Nephron progenitor cell (in vitro differentiated cells): ENCODE data around the gene DDAH2.

Experiments used
- DNase-seq: peaks from one replicate; pipeline ENCODE4 v3.0.0; 2021
- H3K27ac Mint-ChIP-seq: 2 replicates; pipeline ENCODE4 v1.8.0; 2021; ENCODE audit warnings: mild to moderate bottlenecking, moderate library complexity, mixed read lengths
- H3K27me3 Mint-ChIP-seq: 2 replicates; pipeline ENCODE4 v1.8.0; 2021; ENCODE audit warnings: mild to moderate bottlenecking, low read depth, mixed read lengths; ENCODE audit not compliant: poor library complexity
- H3K36me3 Mint-ChIP-seq: 2 replicates; pipeline ENCODE4 v1.8.0; 2021; ENCODE audit warnings: low read depth, mixed read lengths
- H3K4me1 Mint-ChIP-seq: 2 replicates; pipeline ENCODE4 v1.8.0; 2021; ENCODE audit warnings: mixed read lengths
- H3K4me3 Mint-ChIP-seq: 2 replicates; pipeline ENCODE4 v1.8.0; 2021; ENCODE audit warnings: mild to moderate bottlenecking, moderate library complexity, mixed read lengths
- H3K9me3 Mint-ChIP-seq: 2 replicates; pipeline ENCODE4 v1.8.0; 2021; ENCODE audit warnings: mild to moderate bottlenecking, moderate library complexity, mixed read lengths
- TF ChIP-seq, protein P1 (sequence below): fragments of 200-600 bp; sonication (generic); IDR thresholded peaks from 2 replicates; pipeline ENCODE4 v1.5.0; 2021; ENCODE audit warnings: antibody characterized with exemption

DDAH2 gene

DNA sequence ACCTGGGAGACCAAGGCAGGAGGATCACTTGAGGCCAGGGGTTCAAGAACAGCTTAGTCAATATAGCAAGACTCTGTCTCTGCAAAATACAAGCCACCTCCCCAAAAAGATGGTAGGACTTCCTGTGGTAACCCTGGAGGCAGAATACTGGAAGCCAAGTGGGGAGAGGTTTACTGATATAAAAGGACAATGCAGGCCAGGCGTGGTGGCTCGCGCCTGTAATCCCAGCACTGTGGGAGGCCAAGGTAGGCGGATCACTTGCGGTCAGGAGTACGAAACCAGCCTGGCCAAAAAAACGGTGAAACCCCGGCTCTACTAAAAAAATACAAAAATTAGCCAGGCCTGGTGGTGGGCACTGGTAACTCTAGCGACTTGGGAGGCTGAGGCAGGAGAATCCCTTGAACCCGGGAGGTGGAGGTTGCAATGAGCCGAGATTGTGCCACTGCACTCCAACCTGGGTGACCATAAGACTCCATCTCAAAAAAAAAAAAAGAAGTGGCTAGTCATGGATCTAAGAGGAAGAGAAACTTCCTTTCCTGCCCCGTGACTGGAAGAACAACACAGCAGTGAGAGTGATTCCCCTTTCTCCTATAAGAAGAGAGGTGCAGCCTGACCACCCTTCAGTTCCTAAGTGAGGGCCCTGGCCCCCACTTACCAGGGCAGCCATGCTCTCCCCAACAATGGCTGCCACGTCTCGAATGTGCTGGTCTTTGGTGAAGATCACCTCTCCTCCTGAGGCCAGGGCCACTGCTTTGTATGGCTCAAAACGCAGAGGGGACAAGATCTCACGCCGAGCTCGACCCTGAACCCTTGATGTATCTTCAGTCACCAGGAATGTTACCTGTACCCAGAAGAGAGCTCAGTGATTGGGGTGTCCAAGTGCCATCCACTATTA lies 39.5 kb upstream of the DDAH2 start:
- Mint-ChIP-seq H3K27me3 (peaks cover 4% of the 10 kb centered on the region), H3K9me3 (no peaks in the 10 kb centered on the region), H3K4me3 (no peak overlapping the region), H3K4me1 (peaks cover 26% of the 10 kb centered on the region), H3K27ac (no peak overlapping the region), H3K36me3 (peaks cover 5% of the 10 kb centered on the region)
- TF ChIP-seq, protein P1, sequence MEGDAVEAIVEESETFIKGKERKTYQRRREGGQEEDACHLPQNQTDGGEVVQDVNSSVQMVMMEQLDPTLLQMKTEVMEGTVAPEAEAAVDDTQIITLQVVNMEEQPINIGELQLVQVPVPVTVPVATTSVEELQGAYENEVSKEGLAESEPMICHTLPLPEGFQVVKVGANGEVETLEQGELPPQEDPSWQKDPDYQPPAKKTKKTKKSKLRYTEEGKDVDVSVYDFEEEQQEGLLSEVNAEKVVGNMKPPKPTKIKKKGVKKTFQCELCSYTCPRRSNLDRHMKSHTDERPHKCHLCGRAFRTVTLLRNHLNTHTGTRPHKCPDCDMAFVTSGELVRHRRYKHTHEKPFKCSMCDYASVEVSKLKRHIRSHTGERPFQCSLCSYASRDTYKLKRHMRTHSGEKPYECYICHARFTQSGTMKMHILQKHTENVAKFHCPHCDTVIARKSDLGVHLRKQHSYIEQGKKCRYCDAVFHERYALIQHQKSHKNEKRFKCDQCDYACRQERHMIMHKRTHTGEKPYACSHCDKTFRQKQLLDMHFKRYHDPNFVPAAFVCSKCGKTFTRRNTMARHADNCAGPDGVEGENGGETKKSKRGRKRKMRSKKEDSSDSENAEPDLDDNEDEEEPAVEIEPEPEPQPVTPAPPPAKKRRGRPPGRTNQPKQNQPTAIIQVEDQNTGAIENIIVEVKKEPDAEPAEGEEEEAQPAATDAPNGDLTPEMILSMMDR = no peak
- no peak for DNase-seq

DNA sequence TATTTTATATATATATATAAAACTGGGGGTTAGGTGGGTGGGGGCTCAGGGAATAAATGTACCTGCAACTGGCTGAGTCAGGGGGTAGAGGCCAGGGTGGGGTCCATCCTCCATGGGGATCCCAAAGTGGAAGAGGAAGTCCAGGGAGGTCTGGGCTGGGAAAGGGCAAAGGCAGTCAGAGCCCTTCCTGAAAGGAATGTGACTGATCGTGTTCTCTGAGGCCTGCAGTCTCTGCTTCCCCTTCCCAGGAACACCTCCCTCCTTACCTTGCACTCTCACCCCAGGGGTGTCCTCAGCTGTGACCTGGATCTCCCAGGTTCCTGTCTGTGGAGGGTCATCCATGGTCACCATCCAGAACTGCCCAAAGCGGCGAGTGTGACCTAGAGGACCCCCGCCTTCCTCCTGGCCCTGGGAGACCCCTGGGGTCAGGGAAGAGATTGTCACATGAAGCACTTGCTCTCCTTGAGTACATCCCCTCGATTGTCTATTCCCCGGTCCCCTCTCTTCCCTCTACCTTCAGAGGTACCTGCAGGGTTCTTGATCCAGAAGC lies 38.1 kb upstream of the DDAH2 start:
- no peak overlapping the region for H3K27ac Mint-ChIP-seq
- H3K9me3 Mint-ChIP-seq = no peaks in the 10 kb centered on the region
- H3K36me3 Mint-ChIP-seq = peaks cover 14% of the 10 kb centered on the region
- TF ChIP-seq, protein P1 = no peak
- H3K4me1 Mint-ChIP-seq = peaks cover 39% of the 10 kb centered on the region
- DNase-seq = no peak
- H3K27me3 Mint-ChIP-seq = peaks cover 8% of the 10 kb centered on the region
- no peak overlapping the region for H3K4me3 Mint-ChIP-seq

DNA sequence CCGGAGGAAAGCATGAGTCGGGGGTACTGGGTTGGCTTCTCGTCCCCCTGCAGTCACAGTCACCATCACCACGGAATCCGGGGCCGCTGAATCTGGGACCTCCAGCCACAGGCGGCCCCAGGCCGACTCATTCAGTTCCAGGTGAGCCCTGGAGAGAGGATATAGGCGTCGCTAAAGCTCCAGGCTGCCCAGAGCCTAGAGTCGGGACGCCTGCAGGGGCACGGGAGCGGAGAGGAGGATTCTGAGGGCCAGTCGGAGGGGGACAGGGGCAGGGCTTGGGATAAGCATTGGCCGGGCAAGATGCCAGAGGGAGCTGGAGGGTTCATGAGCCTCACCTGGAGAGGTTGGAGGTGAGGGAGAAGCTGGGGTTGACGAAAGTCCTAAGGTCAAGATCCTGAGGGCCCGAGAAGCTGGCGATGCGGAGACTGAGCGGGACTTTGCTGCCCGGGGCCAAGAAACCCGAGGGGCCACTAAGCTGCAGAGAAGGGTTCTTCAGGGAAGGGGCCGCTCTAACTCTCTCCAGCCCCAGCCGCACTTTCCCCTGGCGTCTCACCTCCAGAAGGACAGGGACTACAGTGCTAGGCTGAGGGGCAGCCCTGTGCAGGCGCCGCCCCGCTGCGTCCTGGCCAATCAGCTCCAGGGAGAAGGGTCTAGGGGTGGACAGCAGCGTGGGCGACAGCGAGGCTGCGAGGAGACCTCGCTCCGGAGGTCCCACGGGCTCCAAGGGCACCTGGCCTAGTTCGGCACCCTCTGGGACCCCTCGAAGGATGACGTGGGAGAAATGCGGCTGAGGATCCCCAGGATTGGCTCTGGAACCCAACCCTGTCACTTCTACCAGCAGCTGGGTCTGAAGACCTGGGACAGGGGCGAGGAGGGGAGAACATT lies 37.1 kb upstream of the DDAH2 start:
- no peaks in the 10 kb centered on the region for H3K9me3 Mint-ChIP-seq
- TF ChIP-seq, protein P1 = no peak
- H3K36me3 Mint-ChIP-seq = peaks cover 18% of the 10 kb centered on the region
- peaks cover 8% of the 10 kb centered on the region for H3K27me3 Mint-ChIP-seq
- no peak overlapping the region for H3K27ac Mint-ChIP-seq
- peak; percentile 26 for DNase-seq
- peak overlapping the region; percentile 73 for H3K4me3 Mint-ChIP-seq
- peaks cover 46% of the 10 kb centered on the region for H3K4me1 Mint-ChIP-seq

DNA sequence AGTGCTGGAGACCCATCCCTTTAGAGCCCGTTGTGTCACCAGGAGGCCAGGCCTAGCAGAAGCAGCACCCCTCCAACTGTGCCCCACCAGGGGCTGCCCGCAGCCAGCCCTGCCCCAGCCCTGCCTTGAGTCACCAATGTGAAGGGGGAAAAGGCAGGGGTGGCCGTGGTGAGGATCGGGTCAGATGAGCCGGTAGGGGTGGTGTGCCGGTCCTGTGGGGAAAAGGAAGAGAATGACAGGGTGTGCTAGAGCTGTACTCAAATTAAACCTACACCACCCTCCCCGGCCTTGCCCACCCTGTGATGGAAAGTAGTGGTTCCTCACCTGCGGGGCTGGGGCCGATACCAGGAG lies 36.4 kb upstream of the DDAH2 start:
- Mint-ChIP-seq H3K9me3 (no peaks in the 10 kb centered on the region), H3K36me3 (peaks cover 24% of the 10 kb centered on the region), H3K4me1 (peaks cover 49% of the 10 kb centered on the region), H3K27ac (no peak overlapping the region), H3K27me3 (peaks cover 8% of the 10 kb centered on the region), H3K4me3 (no peak overlapping the region)
- DNase-seq = no peak
- TF ChIP-seq, protein P1 = no peak

DNA sequence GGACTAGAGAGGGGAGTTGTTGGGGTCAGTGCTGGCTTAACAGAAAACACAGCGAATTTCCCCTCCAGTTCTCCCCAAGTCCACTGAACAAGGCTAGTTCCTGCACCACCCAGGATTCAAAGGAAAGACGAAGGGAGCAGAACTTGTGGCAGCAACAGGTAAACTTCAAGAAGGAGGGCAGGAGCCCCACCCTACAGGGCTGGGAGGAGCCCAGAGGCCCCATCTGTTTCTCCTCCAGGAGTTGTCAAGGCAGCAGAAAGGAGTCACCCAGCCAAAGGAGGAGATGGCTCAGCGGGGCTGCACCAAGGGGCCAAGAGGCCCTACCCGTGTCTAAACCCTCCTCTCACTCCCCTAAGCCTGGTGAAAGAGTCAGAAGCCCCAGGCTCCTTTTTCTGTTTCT lies 35.1 kb upstream of the DDAH2 start:
- Mint-ChIP-seq H3K4me3 (no peak overlapping the region), H3K4me1 (peaks cover 49% of the 10 kb centered on the region), H3K36me3 (peaks cover 38% of the 10 kb centered on the region), H3K9me3 (no peaks in the 10 kb centered on the region), H3K27ac (no peak overlapping the region), H3K27me3 (peaks cover 8% of the 10 kb centered on the region)
- no peak for DNase-seq
- TF ChIP-seq, protein P1 = no peak
